Colonic mucosa (tissue), 4 donors: ENCODE results near the gene MPO. TPM values are rescaled to one million over a fixed set of nuclear protein-coding genes. Genes with fewer than 3 reads are reported as not detected.

ENCODE experiments used
- DNase-seq: peaks from one replicate; pipeline ENCODE4 v3.0.0-alpha.2; 2020
- H3K27ac ChIP-seq: fragments of 200-600 bp; one replicate; pipeline ENCODE4 v1.8.0; 2021
- H3K27me3 ChIP-seq: fragments of 200-600 bp; one replicate; pipeline ENCODE4 v1.8.0; 2021
- H3K36me3 ChIP-seq: fragments of 200-600 bp; one replicate; pipeline ENCODE4 v1.8.0; 2021
- H3K4me1 ChIP-seq: fragments of 200-600 bp; one replicate; pipeline ENCODE4 v1.8.0; 2021; ENCODE audit warnings: mild to moderate bottlenecking
- H3K4me3 ChIP-seq: fragments of 200-600 bp; one replicate; pipeline ENCODE4 v1.8.0; 2021
- H3K9ac ChIP-seq, 2 donors: one replicate each; pipeline ENCODE4 v1.7.0; 2013; ENCODE audit warnings: control low read depth in 2 of 2, low read depth in 2 of 2, low read length in 2 of 2
- H3K9me3 ChIP-seq: fragments of 200-600 bp; one replicate; pipeline ENCODE4 v1.8.0; 2021
- intact Hi-C: fragments of 100-400 bp; cut with DNase I; formaldehyde crosslinking; loops from one replicate; pipeline ENCODE4 v1.14.1; 2022
- total RNA-seq, 2 donors: library from RNA; stranded (reverse); fragmentation: NEBNext Ultra II Directional in 1 of 2; extraction: Animal tissue kit (Norgen Biotek cat#: 25700) in 1 of 2; gene quantifications; one replicate each; pipeline ENCODE4 v1.2.1, GENCODE V29; 2021
- TF ChIP-seq, protein P1 (sequence below): fragments of 200-600 bp; IDR thresholded peaks from one replicate; pipeline ENCODE4 v1.8.0; 2022; ENCODE audit warnings: antibody characterized with exemption, mild to moderate bottlenecking
- donor health status: healthy.
- donor health status: DM: no; HTN: no; CAD: no.
- donor health status: DM: no; HTN: no; CAD: no.

MPO gene
- total RNA-seq, 2 donors from 2014 or later, result not detected

DNA sequence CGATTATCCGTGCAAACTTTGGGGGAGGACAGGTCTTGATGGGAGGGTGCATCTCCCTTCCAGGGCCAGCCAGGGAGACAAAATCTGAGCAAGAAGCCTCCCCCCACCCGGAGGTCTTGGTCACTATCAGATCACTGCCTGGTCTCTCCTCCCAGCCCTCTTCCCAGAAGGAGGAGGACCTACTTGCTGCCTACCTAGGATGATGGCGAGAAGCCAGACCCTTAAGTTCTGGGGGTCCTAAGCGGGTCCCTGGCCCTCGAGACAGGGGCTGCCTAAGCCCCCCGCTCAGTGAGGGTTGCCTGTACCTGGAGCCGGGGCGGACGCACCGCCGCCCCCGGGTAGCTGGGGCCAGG lies 43.3 kb upstream of the MPO start:
- peak overlapping the region; percentile 38 to 87 for H3K9ac ChIP-seq
- no peak overlapping the region for H3K27ac ChIP-seq
- H3K27me3 ChIP-seq, result no peaks in the 10 kb centered on the region
- H3K36me3 ChIP-seq, result no peaks in the 10 kb centered on the region
- H3K9me3 ChIP-seq, result no peaks in the 10 kb centered on the region
- H3K4me3 ChIP-seq, result peak overlapping the region; percentile 57
- no peak for DNase-seq
- intact Hi-C loops, result no loop called here
- H3K4me1 ChIP-seq, result no peaks in the 10 kb centered on the region
- TF ChIP-seq, protein P1, sequence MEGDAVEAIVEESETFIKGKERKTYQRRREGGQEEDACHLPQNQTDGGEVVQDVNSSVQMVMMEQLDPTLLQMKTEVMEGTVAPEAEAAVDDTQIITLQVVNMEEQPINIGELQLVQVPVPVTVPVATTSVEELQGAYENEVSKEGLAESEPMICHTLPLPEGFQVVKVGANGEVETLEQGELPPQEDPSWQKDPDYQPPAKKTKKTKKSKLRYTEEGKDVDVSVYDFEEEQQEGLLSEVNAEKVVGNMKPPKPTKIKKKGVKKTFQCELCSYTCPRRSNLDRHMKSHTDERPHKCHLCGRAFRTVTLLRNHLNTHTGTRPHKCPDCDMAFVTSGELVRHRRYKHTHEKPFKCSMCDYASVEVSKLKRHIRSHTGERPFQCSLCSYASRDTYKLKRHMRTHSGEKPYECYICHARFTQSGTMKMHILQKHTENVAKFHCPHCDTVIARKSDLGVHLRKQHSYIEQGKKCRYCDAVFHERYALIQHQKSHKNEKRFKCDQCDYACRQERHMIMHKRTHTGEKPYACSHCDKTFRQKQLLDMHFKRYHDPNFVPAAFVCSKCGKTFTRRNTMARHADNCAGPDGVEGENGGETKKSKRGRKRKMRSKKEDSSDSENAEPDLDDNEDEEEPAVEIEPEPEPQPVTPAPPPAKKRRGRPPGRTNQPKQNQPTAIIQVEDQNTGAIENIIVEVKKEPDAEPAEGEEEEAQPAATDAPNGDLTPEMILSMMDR, result no peak

DNA sequence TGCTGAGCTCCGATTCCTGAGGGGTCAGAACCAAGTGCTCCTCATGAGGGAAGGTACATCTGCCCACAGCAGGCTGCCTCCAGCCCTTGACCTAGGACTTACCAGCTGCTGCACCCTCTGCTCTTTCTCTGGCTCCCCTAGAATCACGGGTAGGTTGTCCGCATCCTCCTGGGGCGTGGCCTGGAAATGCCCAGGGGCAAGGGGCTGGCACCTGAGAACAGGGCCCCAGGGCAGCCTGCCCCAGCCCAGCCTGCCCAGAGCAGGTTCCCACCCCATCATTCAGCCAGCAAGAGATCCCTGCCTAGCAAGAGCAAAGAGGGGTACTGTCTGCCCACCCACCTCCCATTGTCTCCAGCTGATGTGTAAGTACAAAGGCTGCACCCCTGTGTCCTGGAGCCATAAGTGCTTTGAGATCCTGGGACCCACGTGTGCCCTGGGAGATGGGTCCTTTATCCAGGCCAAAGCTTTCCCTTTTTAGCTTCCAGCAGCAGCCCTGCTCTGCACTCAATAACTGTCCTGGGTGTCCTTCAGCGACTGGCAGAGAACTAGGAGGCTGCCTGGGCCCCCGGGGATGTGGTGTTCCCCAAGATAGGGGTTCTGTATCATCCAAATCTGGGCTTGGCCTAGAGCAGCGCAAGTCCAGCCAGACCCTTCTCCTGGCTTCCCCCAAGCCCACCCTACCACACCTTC lies 42.8 kb upstream of the MPO start:
- intact Hi-C loops, result no loop called here
- Histone ChIP-seq H3K9ac (peak overlapping the region; percentile 38 to 87), H3K9me3 (no peaks in the 10 kb centered on the region), H3K27me3 (no peaks in the 10 kb centered on the region), H3K36me3 (no peaks in the 10 kb centered on the region), H3K4me1 (no peaks in the 10 kb centered on the region), H3K4me3 (peak overlapping the region; percentile 57), H3K27ac (no peak overlapping the region)
- TF ChIP-seq, protein P1, result no peak
- no peak for DNase-seq

DNA sequence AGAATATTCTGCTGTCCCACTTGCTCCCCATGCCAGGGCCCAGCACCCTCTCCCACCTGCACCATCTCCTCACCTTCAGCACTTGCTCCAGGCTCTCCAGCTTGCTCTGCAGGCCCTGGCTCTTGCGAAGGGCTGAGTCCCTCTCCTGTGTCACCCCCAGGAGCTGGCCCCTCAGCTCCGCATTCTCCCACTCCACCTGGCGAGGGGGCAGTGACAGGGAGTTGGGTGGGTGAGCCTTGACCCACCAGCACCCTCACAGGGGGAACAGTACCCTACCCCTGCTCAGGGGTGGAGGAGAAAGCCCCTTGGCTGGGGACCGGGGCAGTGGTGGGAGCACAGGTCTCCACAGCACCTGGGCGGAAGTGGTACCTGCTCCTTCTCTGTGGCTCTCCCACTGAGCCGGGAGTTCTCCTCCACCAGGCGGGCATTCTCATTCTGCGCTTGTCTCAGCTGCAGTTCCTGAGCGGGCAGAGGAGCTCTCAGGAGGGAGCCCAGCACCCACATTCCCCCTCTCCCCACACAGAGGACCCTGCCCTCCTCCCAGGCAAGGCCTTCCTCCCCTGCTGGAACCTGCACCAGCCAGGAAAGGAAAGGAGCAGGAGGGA lies 41.9 kb upstream of the MPO start:
- Histone ChIP-seq H3K27ac (no peak overlapping the region), H3K9me3 (no peaks in the 10 kb centered on the region), H3K9ac (no peak overlapping the region), H3K4me3 (no peak overlapping the region), H3K4me1 (no peaks in the 10 kb centered on the region), H3K27me3 (no peaks in the 10 kb centered on the region), H3K36me3 (no peaks in the 10 kb centered on the region)
- no peak for DNase-seq
- intact Hi-C loops, result no loop called here
- TF ChIP-seq, protein P1, result no peak

- Histone ChIP-seq H3K4me3 (no peak overlapping the region), H3K9ac (no peak overlapping the region), H3K9me3 (no peaks in the 10 kb centered on the region), H3K4me1 (no peaks in the 10 kb centered on the region), H3K36me3 (no peaks in the 10 kb centered on the region), H3K27me3 (no peaks in the 10 kb centered on the region), H3K27ac (no peak overlapping the region)
- TF ChIP-seq, protein P1, result no peak
- no peak for DNase-seq
- intact Hi-C loops, result no loop called here
These were observed 41.1 kb upstream of the MPO start for GRCh38 chr17:58321571-58322525.

GRCh38 chr17:58320570-58321323 lies 40.0 kb upstream of the MPO start:
- Histone ChIP-seq H3K4me3 (no peak overlapping the region), H3K27me3 (no peaks in the 10 kb centered on the region), H3K36me3 (no peaks in the 10 kb centered on the region), H3K4me1 (no peaks in the 10 kb centered on the region), H3K27ac (no peak overlapping the region), H3K9me3 (no peaks in the 10 kb centered on the region), H3K9ac (no peak overlapping the region)
- intact Hi-C loops, result no loop called here
- TF ChIP-seq, protein P1, result no peak
- no peak for DNase-seq
